Activated CD4-positive, alpha-beta T cell treated with anti-CD3 and anti-CD28 coated beads, Interleukin-2, amount 50 U/mL, for 24 hours (primary cell): ENCODE measurements around the gene ALPK3.

Experiments used
- DNase-seq, 2 donors: peaks; one replicate each; pipeline ENCODE4 v3.0.0-alpha.2; 2020; ENCODE audit warnings: low read depth in 1 of 2, low spot score in 1 of 2

The ALPK3 gene

DNA sequence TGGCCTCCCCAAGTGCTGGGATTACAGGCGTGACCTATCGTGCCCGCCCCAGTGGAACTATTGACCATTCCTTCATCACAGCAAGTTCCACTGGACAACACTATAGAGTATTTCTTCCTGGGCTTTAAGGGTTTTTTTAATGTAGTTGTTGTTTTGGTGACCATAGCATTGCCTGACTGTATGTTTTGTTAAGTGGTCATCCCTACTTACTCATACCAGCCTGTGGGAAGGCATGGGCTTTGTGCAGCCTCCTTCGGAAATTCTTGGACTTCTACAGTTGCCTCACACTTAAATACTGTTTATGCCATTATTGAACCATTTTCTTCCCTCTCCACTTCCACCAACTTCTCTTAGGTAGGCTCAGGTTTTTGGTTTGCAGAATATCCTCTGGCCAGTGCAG is 19.9 kb upstream of the ALPK3 start:
- DNase-seq: no peak

DNA sequence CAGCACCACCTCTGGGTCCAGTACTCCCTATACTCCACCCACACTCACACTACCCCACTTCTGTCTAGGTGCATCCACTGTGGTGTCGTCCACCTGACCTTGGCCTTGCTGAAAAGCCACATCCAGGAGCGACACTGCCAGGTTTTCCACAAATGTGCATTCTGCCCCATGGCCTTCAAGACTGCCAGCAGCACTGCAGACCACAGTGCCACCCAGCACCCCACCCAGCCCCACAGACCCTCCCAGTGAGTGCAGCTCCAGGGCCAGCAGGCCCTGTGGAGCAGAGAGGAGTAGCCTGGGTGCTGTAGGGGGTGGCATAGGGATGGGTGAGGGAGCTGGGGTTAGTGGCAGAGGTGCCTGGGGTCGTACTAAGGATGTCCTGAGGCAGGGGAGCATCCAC is 19.4 kb upstream of the ALPK3 start:
- DNase-seq: no peak

DNA sequence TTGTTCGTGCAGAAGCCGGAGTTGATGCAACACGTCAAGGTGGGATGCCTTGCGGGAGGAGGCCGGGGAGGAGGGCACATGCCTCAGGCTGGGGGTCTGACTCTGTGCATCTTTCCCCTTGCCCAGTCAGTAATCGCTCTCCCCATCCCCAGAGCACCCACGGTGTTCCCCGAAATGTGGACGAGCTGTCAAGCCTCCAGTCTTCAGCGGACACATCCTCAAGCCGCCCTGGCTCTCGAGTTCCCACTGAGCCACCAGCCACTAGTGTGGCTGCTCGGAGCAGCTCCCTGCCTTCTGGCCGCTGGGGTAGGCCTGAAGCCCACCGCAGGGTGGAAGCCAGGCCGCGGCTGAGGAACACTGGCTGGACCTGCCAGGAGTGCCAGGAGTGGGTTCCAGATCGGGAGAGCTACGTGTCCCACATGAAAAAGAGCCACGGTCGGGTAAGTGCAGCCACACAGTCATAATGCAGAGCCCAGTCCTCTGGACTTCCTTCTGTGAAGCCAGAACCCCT is 18.7 kb upstream of the ALPK3 start:
- no peak for DNase-seq

DNA sequence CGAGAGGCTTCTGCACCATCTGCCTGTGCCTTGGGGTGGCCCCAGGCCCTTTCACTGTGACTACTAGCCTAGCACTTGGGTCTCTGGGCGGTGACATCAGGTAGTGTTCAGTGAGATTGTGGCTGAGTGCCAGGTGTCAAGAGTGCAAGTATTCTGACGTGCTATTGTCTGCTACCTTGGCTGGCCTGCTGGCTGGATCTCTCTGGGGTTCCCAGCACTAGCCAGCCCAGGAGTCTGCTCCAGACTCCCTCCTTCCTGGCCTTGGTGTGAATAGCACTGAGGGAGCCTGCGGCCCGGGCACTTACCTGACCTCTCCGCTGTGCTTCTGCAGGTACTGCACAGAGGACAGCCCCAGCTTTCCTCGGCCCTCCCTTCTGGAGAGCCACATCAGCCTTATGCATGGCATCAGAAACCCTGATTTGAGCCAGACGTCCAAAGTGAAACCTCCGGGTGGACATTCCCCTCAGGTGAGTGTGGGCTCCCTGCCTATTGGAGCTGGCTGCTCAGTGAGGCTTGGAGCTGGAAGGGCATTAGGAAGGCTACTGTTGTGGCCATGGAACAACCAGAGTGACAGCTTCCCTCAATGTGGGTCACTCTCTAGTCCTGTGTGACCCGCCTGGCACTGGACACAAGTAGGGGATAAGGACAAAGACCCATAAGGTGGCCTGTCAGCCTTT is 17.5 kb upstream of the ALPK3 start:
- no peak for DNase-seq

DNA sequence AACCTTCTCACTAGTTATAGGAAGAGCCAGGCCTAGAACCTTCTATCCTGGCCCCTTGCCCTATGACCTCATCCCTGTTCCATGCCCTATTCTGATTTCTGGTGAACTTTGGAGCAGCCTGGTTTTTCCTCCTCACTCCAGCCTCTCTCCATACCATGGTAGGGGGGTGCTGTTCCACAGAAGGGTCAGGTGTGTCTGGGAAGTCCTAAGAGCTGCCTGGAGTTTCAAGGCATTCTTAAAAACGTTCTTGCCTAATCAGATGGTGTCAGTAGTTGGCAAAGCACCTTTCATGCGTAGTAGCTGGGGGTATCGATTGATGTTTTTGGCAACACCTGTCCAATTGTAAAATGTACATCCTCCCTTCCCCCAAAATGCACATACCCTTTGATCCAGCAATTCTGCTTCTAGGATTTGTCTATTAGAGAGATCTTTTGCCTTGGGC is 16.8 kb upstream of the ALPK3 start:
- DNase-seq: no peak

DNA sequence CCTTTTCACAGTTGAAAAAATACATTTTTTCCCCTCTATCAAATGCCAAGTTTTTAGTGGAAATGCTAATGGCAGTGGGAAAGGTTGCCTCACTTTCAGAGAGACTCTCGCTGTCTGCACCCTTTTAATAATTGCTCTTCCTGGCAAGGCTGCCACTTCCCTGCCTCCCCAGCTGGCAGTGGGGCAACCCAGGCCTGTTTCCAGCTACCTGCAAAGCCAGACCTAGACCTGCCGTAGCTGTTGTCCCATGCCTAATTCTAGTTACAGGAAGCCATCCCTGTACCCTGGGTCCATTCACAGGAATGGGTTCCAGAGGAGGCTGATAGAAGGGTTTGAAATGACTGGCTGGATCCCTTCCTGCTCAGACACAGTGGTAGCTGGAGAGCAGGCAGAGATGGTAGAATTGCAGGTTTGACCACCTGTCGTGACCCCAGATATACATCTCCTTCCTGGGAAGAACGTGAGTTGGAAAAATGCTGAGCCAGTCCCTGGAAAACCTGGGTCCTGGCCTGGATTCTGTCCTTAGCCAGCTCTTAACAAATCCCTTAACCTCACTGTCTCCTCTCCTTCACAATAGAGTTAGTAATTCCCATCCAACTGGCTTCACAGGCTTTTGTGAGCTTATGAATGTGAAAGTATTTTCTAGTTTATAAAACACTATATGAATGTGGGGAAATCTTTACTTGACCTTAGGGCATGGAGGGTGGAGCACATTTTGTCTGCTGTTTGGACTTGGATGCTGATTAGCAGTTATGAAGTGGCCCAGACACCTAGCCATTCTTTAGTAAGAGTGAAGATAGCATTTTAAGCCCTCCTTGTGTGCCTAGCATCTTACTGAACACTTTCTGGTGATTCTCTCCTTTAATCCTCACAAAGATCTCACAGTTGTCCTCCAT is 12.9 kb upstream of the ALPK3 start:
- DNase-seq: no peak

DNA sequence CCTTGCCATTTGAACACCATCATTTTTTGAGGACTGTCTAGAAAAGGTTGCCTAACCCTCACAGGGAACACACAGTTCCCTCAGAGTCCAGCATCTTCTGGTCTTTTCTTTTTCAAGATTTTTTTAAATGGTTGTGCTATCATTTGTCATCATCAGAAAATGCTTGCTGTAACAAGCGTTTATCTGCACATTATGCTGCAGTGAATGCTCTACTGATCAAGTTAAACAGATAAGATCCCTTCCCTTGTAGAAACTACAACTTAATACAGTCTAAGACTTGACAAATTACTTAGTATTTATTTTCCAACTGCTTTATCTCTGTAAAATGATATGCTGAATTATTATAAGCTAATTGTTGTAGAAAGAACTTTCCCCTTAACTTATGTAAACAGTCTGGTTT is 11.9 kb upstream of the ALPK3 start:
- no peak for DNase-seq

DNA sequence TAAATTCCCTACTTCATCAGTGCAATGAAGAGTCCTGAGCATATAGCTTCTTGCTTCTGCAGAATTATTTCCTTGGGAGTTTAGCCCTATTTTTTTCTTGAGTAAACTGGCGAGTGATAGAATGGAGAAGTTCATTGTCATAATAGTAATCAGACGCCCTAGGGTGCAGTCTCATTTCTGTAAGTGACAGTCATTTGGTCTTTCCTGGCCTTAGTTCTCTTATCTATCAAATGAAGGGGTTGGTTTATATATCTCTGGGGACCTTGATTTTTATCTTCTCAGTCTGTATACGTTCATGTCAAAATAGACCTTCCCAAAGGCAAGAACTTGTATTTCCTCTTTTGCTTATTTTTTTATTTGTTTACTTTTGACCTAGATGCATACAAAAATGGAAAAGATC is 9.9 kb upstream of the ALPK3 start:
- DNase-seq: no peak

DNA sequence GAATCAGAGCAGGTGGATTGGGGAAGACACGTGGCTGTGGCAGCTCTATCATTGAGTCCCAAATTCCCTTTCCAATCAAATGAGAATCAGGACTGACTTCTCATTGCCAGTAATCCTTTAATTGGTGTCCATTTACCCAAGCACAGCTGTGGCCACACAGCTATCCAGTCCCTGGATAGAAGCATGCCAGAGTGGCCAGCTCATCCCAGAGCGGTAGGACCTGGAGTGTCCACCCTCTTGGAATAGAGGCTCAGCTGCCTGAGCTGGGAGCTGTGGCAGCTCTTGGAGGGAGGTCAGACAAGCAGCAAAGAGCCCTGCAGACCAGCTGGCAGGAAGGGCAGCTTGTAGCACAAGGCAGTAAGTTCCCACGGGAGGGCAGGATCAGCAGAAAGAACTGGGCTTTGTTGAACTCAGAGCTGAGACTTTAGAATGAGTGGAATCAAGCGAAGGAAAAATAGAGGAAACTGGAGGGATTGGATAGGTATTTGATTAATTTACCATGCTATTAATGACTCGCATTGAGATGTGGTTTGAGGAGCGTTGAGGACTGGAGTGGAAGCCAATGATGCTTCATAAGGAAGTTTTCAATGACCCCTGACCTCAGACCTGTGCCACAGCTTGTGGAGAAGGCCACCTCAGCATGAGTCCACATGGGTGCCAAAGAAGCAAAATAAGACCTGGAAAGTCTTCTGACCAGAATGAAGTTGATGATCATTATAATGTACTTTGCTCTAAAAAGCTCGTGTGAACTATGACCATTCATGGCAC is 6.9 kb upstream of the ALPK3 start:
- no peak for DNase-seq

DNA sequence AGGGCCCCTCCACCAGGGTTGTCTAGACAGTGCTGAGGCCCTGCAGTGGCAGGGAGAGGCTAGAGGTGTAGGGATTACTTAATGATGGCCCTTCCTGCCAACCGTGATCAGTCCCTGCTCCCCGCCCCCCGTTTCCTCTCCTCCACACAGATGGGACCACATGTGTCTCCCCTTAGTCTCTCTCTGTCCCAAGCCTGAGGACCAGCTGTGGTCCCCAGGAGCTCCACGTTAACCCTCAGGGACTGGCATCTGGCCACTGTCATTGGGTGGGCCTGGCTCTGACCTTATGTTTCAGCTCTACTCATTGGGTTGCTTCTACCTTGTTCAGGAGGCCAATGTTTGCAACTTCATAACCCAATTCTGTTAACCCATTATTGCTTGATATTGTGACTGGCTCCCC is 6.0 kb upstream of the ALPK3 start:
- no peak for DNase-seq

DNA sequence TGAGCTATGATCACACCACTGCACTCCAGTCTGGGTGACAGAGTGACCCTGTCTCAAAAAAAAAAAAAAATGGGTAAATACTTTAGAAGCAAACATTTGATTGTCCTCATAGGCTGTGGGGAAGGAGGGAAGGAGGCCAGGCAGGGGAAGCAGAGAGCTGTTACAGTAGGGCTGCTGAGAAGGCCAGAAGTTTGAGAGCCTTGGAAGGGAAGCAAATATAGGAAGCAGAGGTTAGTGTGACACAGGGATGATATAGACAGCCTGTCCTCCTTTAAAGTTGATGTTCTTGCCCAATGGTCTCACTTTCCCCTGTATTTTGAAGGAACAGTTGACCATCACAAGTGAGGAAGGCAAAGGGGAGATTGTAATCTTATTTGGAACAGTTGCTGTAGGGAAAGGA is 5.3 kb upstream of the ALPK3 start:
- DNase-seq: no peak

DNA sequence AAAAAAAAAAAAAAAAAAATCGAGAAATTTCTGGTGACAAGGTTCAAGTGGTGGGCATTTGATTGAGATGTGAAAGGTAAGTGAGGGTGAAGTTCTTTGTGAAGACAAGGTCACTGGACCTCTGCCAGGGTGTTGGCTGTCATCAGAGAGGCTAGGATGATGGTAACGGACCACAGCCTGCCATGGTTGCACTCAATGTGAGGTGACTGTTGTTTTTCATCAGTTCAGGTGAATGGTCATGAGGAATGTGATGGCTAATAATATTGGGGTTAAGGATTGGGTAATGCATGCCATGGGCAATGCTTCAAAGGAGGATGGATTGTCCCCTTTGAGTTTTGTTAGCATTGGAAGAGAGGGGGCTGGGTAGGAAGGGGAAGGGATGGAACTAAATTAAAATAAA is 4.3 kb upstream of the ALPK3 start:
- no peak for DNase-seq

DNA sequence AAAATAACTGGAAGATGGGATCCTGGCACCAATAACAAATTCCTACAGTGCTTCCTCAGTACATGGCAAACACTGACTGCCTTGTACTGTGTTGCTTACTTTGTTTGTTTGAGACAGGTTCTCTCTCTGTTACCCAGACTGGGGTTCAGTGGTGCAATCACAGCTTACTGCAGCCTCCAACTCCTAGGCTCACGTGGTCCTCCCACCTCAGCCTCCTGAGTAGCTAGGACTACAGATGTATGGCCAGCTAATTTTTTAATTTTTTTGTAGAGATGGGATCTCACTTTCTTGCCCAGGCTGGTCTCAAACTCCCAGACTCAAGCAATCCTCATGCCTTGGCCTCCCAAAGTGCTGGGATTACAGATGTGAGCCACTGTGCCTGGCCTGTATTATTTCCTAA is 3.7 kb upstream of the ALPK3 start:
- no peak for DNase-seq

DNA sequence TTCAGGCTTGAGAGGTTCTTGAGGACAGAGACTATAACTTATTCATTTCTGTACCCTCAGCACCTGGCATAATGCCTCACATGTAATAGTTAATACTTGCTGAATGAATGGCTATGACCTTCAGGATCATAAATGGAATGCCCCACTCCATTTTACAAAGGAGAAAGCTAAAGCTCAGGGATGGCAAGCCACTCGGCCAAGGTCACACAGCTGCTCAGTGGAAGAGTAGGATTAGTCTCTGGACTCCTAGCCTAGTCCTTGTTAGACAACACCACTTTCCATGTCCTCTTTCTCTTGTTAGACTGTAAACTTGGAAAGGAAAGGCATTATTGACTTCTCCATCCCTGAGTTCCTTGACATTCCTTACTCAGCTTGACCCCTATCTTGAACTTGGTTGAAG is 3.2 kb upstream of the ALPK3 start:
- no peak for DNase-seq

DNA sequence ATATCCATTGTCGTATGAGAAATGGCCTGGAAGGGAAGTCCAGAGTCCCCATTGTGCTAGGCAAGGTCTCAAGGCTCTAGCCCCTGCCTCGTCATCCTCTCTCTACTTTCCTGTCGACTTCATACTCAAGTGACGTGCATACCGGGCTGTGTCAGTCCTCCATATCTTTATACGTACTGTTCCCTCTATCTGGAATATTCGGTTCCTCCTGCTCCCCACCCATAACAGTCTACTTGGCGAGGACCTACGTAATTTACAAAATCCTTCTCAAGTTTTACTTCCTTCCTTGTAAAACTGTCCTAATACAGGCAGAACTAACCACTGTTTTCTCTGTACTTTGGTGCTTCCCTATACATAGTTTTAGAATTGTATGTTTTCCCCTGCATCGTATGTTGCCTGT is 2.2 kb upstream of the ALPK3 start:
- no peak for DNase-seq

DNA sequence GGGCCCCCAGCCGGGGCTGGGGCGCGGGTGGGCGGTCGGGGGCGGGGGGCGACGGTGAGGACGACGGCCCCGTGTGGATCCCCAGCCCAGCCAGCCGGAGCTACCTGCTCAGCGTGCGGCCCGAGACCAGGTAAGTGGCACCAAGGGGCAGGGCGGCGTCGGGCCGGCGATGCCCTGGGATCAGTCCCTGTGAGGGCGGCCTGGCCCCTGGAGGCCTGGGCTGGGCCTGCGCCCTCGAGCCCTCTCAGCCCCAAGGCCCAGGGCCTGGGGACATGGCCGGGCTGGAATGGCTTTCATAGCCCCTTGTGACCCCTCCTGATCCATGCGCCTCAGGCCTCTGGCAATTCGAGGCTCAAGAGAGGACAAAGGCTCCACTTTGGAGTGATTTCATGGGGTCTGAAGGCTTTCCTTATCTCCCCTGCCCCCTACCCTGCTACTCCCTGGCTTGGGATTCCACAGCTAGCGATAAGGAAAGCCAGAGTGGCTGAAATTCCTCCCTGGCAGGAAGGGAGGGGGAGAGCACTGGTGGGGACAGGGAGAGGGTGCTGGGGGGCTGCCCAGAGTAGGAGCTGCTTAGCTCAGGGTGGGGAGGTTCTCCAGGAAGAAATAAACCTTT is 418 bp downstream of the ALPK3 start:
- DNase-seq: no peak

DNA sequence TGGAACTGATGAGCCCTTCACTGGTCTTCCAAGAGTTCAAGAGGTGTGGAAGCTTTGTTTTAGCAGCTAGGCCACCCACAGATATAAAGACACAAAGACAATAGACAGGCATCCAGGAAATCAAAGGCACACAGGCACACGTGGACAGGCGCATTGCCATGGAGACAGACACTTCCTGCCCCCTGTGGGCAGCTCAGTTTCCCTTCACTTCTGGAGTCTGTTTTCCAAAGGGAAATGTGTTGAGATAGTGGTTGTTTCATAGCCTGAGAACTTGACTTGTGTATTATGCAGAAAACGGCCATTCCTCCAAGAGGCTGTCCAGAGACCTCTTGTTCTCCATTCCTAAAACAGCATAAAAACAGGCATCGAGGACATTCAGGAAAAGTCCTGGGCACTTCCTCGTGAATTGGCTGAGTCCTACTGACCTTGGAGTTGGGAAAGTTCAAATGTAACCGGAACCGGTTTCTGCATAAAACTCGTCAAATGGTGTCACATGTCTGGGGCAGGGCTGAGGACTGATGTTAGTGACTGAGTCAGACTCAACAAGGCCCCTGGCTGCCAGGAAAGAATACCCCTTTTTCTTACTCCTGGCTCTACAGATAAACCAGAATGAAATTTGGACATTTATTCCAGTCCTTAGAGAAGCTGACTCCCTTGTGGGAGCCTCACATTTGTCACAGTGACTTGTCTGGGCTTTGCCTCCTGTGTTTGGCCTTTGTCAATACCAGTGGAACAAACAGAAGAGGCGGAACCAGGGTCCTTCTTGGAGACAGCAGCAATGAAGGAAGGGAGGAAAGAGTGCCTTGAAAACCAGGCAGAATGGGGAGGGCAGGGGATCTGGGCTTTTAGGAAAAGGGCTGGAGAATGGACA is 1.3 kb downstream of the ALPK3 start:
- DNase-seq: no peak

DNA sequence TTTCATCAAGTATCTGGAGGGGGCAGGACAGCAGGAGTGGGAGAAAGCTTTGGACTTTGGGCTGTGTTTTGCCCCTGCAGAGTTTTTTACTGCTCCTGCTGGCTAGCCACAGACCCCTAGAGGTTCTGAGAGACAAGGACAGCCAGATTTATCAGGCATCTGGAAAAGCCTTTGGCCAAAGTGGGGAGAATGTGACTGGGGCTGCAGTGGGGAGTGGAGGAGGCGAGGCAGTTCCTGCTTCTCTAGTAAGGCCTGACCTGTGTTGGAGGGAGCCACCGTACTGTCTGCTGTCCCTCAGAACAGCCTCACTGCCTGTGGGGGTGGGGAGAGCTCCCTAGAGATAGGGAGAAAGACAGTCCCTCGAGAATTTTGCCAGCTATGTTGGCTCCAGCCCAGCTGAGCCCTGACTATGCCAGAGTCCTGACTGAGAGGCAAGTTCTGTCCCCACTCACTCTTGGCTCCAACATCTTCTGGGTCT is 2.2 kb downstream of the ALPK3 start:
- no peak for DNase-seq

DNA sequence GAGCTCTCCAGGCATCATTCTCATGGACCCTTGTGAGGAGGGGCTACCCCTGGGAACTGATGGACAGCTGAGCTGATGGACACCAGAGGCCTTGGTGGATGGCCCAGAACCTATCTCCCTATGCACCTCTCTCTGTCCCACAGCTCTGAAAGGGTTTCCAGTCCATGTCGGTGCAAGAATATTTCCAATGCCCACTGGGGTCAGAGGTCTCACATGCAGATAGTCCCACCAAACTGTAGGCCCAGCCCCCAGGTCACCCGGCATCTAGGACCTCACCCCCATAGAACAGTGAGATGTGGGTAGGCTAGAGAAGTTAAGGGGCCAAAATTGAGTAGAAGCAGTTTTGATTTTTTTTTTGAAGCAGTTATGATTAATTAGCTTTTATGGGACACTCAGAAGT is 2.6 kb downstream of the ALPK3 start:
- no peak for DNase-seq

DNA sequence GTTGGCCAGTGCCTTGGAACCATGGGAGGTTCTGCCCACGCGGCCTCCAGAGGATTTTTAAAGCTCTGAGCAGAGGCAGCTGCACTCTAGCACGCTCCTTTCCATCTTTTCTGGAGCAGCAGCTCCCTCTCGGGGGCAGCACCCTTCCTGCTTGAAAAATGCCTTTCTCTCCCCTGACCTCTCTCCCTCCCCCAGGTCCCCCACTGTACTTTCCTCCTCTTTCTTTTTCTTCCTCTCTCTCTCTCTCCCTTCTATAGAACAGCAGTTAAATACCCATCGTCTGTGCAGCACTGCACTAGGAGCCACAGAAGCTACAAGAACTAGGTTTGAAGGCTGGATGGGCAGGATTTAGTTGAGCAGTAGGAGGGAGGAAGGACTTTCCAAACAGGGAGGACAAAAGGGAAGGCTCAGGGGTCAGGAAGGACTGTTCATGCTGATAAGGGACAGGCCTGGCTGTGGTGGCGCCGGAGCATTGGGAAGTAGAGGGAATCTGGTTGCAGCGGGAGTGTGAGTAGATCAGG is 4.4 kb downstream of the ALPK3 start:
- DNase-seq: no peak
